ENCODE measurements around the gene MEGF6.

Gene MEGF6

GRCh38 chr1:3471356-3472087, 139.8 kb downstream of the MEGF6 start:
- no peak for DNase-seq (ENCODE audit: low read depth in 1 of 2, low spot score in 1 of 2)

- DNase-seq (ENCODE audit: low read depth in 1 of 2, low spot score in 1 of 2), result no peak
Measured at GRCh38 chr1:3470650-3471355, 140.5 kb downstream of the MEGF6 start.

- no peak for DNase-seq (ENCODE audit: low read depth in 1 of 2, low spot score in 1 of 2)
Measured at GRCh38 chr1:3469849-3470649, 141.3 kb downstream of the MEGF6 start.

GRCh38 chr1:3469104-3469848, 142.0 kb downstream of the MEGF6 start:
- no peak for DNase-seq (ENCODE audit: low read depth in 1 of 2, low spot score in 1 of 2)

GRCh38 chr1:3468236-3469103, 142.8 kb downstream of the MEGF6 start:
- no peak for DNase-seq (ENCODE audit: low read depth in 1 of 2, low spot score in 1 of 2)

GRCh38 chr1:3467096-3468036, 143.9 kb downstream of the MEGF6 start:
- no peak for DNase-seq (ENCODE audit: low read depth in 1 of 2, low spot score in 1 of 2)

- DNase-seq (ENCODE audit: low read depth in 1 of 2, low spot score in 1 of 2), result no peak
Measured at GRCh38 chr1:3466366-3467075, 144.8 kb downstream of the MEGF6 start.

GRCh38 chr1:3465935-3466321, 145.4 kb downstream of the MEGF6 start:
- no peak for DNase-seq (ENCODE audit: low read depth in 1 of 2, low spot score in 1 of 2)

GRCh38 chr1:3465091-3465934, 146.0 kb downstream of the MEGF6 start:
- no peak for DNase-seq (ENCODE audit: low read depth in 1 of 2, low spot score in 1 of 2)

GRCh38 chr1:3464649-3465025, 146.7 kb downstream of the MEGF6 start:
- no peak for DNase-seq (ENCODE audit: low read depth in 1 of 2, low spot score in 1 of 2)

- no peak for DNase-seq (ENCODE audit: low read depth in 1 of 2, low spot score in 1 of 2)
Measured at GRCh38 chr1:3463891-3464648, 147.2 kb downstream of the MEGF6 start.

GRCh38 chr1:3463408-3463863, 147.9 kb downstream of the MEGF6 start:
- no peak for DNase-seq (ENCODE audit: low read depth in 1 of 2, low spot score in 1 of 2)

- DNase-seq (ENCODE audit: low read depth in 1 of 2, low spot score in 1 of 2), result no peak
Measured at GRCh38 chr1:3463013-3463385, 148.3 kb downstream of the MEGF6 start.

GRCh38 chr1:3462356-3463012, 148.8 kb downstream of the MEGF6 start:
- no peak for DNase-seq (ENCODE audit: low read depth in 1 of 2, low spot score in 1 of 2)

GRCh38 chr1:3461934-3462275, 149.4 kb downstream of the MEGF6 start:
- DNase-seq (ENCODE audit: low read depth in 1 of 2, low spot score in 1 of 2), result no peak

- DNase-seq (ENCODE audit: low read depth in 1 of 2, low spot score in 1 of 2), result no peak
Measured at GRCh38 chr1:3461238-3461933, 149.9 kb downstream of the MEGF6 start.

All from activated CD4-positive, alpha-beta T cell treated with anti-CD3 and anti-CD28 coated beads, Interleukin-2, amount 50 U/mL, for 24 hours (primary cell).